H9 (cell line): Measurements from ENCODE around the gene LSM4. TPM values are rescaled to one million over a fixed set of nuclear protein-coding genes. Genes with fewer than 3 reads are reported as not detected.

ENCODE experiments used
- DNase-seq: peaks from one replicate; pipeline ENCODE4 v3.0.0-alpha.2; 2017
- H2AFZ ChIP-seq: one replicate; pipeline ENCODE4 v1.6.1; 2013; ENCODE audit warnings: mild to moderate bottlenecking, low read length, control low read depth, moderate library complexity
- H2AK5ac ChIP-seq: 2 replicates; pipeline ENCODE4 v1.6.1; 2013; ENCODE audit warnings: low read length, control low read depth, mixed read lengths; ENCODE audit not compliant: insufficient read length
- H2BK120ac ChIP-seq: one replicate; pipeline ENCODE4 v1.6.1; 2013; ENCODE audit warnings: low read depth, mild to moderate bottlenecking, low read length, control low read depth, inconsistent platforms; ENCODE audit not compliant: poor library complexity, severe bottlenecking
- H2BK12ac ChIP-seq: 2 replicates; pipeline ENCODE4 v1.6.1; 2013; ENCODE audit warnings: low read length, control low read depth, mixed read lengths, low read depth; ENCODE audit not compliant: insufficient read length
- H2BK15ac ChIP-seq: 2 replicates; pipeline ENCODE4 v1.6.1; 2013; ENCODE audit warnings: low read depth, low read length, control low read depth
- H2BK20ac ChIP-seq: one replicate; pipeline ENCODE4 v1.6.1; 2013; ENCODE audit warnings: low read depth, mild to moderate bottlenecking, low read length, control low read depth, inconsistent platforms; ENCODE audit not compliant: poor library complexity, severe bottlenecking
- H2BK5ac ChIP-seq: 2 replicates; pipeline ENCODE4 v1.6.1; 2013; ENCODE audit warnings: low read length, control low read depth, mixed read lengths; ENCODE audit not compliant: insufficient read length
- H3K14ac ChIP-seq: 2 replicates; pipeline ENCODE4 v1.6.1; 2013; ENCODE audit warnings: low read length, control low read depth; ENCODE audit not compliant: insufficient read depth
- H3K18ac ChIP-seq: 2 replicates; pipeline ENCODE4 v1.6.1; 2013; ENCODE audit warnings: low read depth, mild to moderate bottlenecking, mixed read lengths, low read length, control low read depth; ENCODE audit not compliant: insufficient read length
- H3K23ac ChIP-seq: 2 replicates; pipeline ENCODE4 v1.6.1; 2013; ENCODE audit warnings: low read length, control low read depth, mixed read lengths, low read depth; ENCODE audit not compliant: insufficient read length
- H3K23me2 ChIP-seq: 2 replicates; pipeline ENCODE4 v1.6.1; 2013; ENCODE audit warnings: low read depth, mild to moderate bottlenecking, mixed read lengths, low read length, control low read depth; ENCODE audit not compliant: insufficient read length, poor library complexity, severe bottlenecking
- H3K27ac ChIP-seq: 2 replicates; pipeline ENCODE4 v1.5.1; 2013; ENCODE audit warnings: low read length, control low read depth, mixed read lengths, low read depth; ENCODE audit not compliant: insufficient read length
- H3K27me3 ChIP-seq: 2 replicates; pipeline ENCODE4 v1.6.1; 2013; ENCODE audit warnings: low read length, control low read depth, inconsistent platforms; ENCODE audit not compliant: insufficient read depth
- H3K4ac ChIP-seq: 2 replicates; pipeline ENCODE4 v1.6.1; 2013; ENCODE audit warnings: low read depth, mild to moderate bottlenecking, control low read depth, inconsistent platforms, low read length, moderate library complexity
- H3K4me1 ChIP-seq: 2 replicates; pipeline ENCODE4 v1.6.1; 2013; ENCODE audit warnings: low read length, control low read depth, inconsistent platforms; ENCODE audit not compliant: insufficient read depth
- H3K4me2 ChIP-seq: 2 replicates; pipeline ENCODE4 v1.6.1; 2013; ENCODE audit warnings: low read length, control low read depth, mixed read lengths; ENCODE audit not compliant: insufficient read length, insufficient read depth
- H3K56ac ChIP-seq: 2 replicates; pipeline ENCODE4 v1.6.1; 2013; ENCODE audit warnings: low read depth, mild to moderate bottlenecking, mixed read lengths, low read length, control low read depth; ENCODE audit not compliant: insufficient read length
- H3K79me1 ChIP-seq: 2 replicates; pipeline ENCODE4 v1.6.1; 2013; ENCODE audit warnings: low read depth, mild to moderate bottlenecking, moderate library complexity, low read length, control low read depth, inconsistent platforms; ENCODE audit not compliant: insufficient read depth, poor library complexity, severe bottlenecking
- H3K79me2 ChIP-seq: 2 replicates; pipeline ENCODE4 v1.6.1; 2013; ENCODE audit warnings: low read length, control low read depth, inconsistent platforms; ENCODE audit not compliant: insufficient read depth
- H3K9ac ChIP-seq: 2 replicates; pipeline ENCODE4 v1.6.1; 2013; ENCODE audit warnings: low read length, control low read depth, mixed read lengths; ENCODE audit not compliant: insufficient read length; ENCODE audit errors: extremely low read depth
- H3K9me3 ChIP-seq: one replicate; pipeline ENCODE4 v1.6.1; 2013; ENCODE audit warnings: low read depth, low read length, inconsistent platforms; ENCODE audit not compliant: control insufficient read depth
- H3T11ph ChIP-seq: one replicate; pipeline ENCODE4 v1.6.1; 2013; ENCODE audit warnings: mild to moderate bottlenecking, low read length, control low read depth, inconsistent platforms
- H4K20me1 ChIP-seq: one replicate; pipeline ENCODE4 v1.6.1; 2013; ENCODE audit not compliant: control insufficient read depth, insufficient read length, insufficient read depth
- H4K5ac ChIP-seq: 2 replicates; pipeline ENCODE4 v1.6.1; 2013; ENCODE audit warnings: low read depth, mild to moderate bottlenecking, mixed read lengths, low read length, control low read depth; ENCODE audit not compliant: insufficient read length
- H4K8ac ChIP-seq: replicated peaks from 2 replicates; pipeline ENCODE4 v1.6.1; 2013; ENCODE audit warnings: low read length, control low read depth, mixed read lengths, low read depth; ENCODE audit not compliant: insufficient read length
- H4K91ac ChIP-seq: 2 replicates; pipeline ENCODE4 v1.6.1; 2013; ENCODE audit warnings: low read depth, mild to moderate bottlenecking, moderate library complexity, mixed read lengths, low read length, control low read depth; ENCODE audit not compliant: insufficient read length
- H3K27ac Mint-ChIP-seq, 3 experiments: 2 replicates in 2 of 3; 3 replicates in 1 of 3; pipeline ENCODE4 v1.8.0; 2020 to 2021; ENCODE audit warnings: mixed read lengths in 3 of 3, mild to moderate bottlenecking in 1 of 3, moderate library complexity in 1 of 3
- H3K27me3 Mint-ChIP-seq: 2 replicates; pipeline ENCODE4 v1.8.0; 2021; ENCODE audit warnings: low read depth, mild to moderate bottlenecking, moderate library complexity, mixed read lengths
- H3K36me3 Mint-ChIP-seq, 3 experiments: 2 replicates in 2 of 3; 3 replicates in 1 of 3; pipeline ENCODE4 v1.8.0; 2020 to 2021; ENCODE audit warnings: low read depth in 3 of 3, mixed read lengths in 3 of 3; ENCODE audit not compliant: insufficient read depth in 1 of 3
- H3K4me1 Mint-ChIP-seq, 2 experiments: 2 replicates each; pipeline ENCODE4 v1.8.0; 2020; ENCODE audit warnings: mixed read lengths in 2 of 2
- H3K4me3 Mint-ChIP-seq, 2 experiments: 2 replicates in 1 of 2; 3 replicates in 1 of 2; pipeline ENCODE4 v1.8.0; 2020 to 2021; ENCODE audit warnings: mild to moderate bottlenecking in 2 of 2, mixed read lengths in 2 of 2, moderate library complexity in 1 of 2
- H3K9me3 Mint-ChIP-seq, 2 experiments: 2 replicates in 1 of 2; 3 replicates in 1 of 2; pipeline ENCODE4 v1.8.0; 2020; ENCODE audit warnings: mild to moderate bottlenecking in 2 of 2, mixed read lengths in 2 of 2, moderate library complexity in 1 of 2
- CTCF ChIP-seq: fragments of 200-600 bp; sonication (generic); conservative IDR thresholded peaks from 3 replicates; pipeline ENCODE4 v1.8.0; 2021; ENCODE audit warnings: antibody characterized with exemption, mild to moderate bottlenecking
- WGBS: extraction: QIAGEN DNeasy Blood & Tissue Kit; methylation state at CpG from one replicate; pipeline ENCODE4 v1.1.7; 2013; ENCODE audit warnings: missing lambda C conversion rate, low lambda C conversion rate, mixed read lengths; ENCODE audit not compliant: insufficient read length; ENCODE audit errors: extremely low coverage; 5-methylcytosine and 5-hydroxymethylcytosine counted together
- total RNA-seq: library from RNA; stranded (reverse); gene quantifications from 2 replicates; pipeline ENCODE4 v1.2.1, GENCODE V29; 2021

The LSM4 gene
- total RNA-seq, 1 experiment from 2014 or later, result 342 TPM

- peak overlapping the region; percentile 4 for H3K4me2 ChIP-seq
- H3K27ac ChIP-seq, result no peak overlapping the region
- Mint-ChIP-seq H3K4me1 (peaks cover 26 to 42% of the 10 kb centered on the region in 2 experiments), H3K36me3 (peaks cover 10 to 30% (median 28%) of the 10 kb centered on the region in 3 experiments), H3K4me3 (peak overlapping the region; percentile 36 to 67), H3K9me3 (no peaks in the 10 kb centered on the region), H3K27ac (peak overlapping the region; percentile 89 to 98 (median 96)), H3K27me3 (no peaks in the 10 kb centered on the region)
- H3K9me3 ChIP-seq, result no peaks in the 10 kb centered on the region
- no peaks in the 10 kb centered on the region for H3K79me1 ChIP-seq
- no peak overlapping the region for H3K9ac ChIP-seq
- H3K56ac ChIP-seq, result no peak overlapping the region
- no peaks in the 10 kb centered on the region for H3K27me3 ChIP-seq
- no CpG with 5 or more reads among the region's 29 CpGs for WGBS
- peak; percentile 65 for DNase-seq
- TF ChIP-seq CTCF, result no peak
- H3K4ac ChIP-seq, result no peak overlapping the region
- no peak overlapping the region for H3K23ac ChIP-seq
- H4K91ac ChIP-seq, result no peak overlapping the region
- no peak overlapping the region for H2BK20ac ChIP-seq
- H3T11ph ChIP-seq, result no peak overlapping the region
- no peak overlapping the region for H2BK12ac ChIP-seq
- peaks cover 3% of the 10 kb centered on the region; the same call in 1 of the 2 replicates for H3K4me1 ChIP-seq
- peak overlapping the region; percentile 8; the same call in 1 of the 2 replicates for H3K14ac ChIP-seq
- no peak overlapping the region for H3K18ac ChIP-seq
- no peaks in the 10 kb centered on the region for H4K20me1 ChIP-seq
- no peaks in the 10 kb centered on the region for H3K79me2 ChIP-seq
- H4K8ac ChIP-seq, result no peak overlapping the region
- H2BK120ac ChIP-seq, result no peak overlapping the region
- H3K23me2 ChIP-seq, result peaks cover 3% of the 10 kb centered on the region
- H2AK5ac ChIP-seq, result no peak overlapping the region
- H2BK5ac ChIP-seq, result no peak overlapping the region
- no peak overlapping the region for H4K5ac ChIP-seq
- H2BK15ac ChIP-seq, result no peak overlapping the region
- H2AFZ ChIP-seq, result no peak overlapping the region
Measured at GRCh38 chr19:18304458-18305310, 18.2 kb downstream of the LSM4 start.
